Dedifferentiated amniotic fluid mesenchymal stem cell (primary cell): ENCODE data around the gene CHRNA3.
"Not testable (repeated sequence)": the region's sequence is repeated elsewhere in the genome, so short reads cannot be mapped to it uniquely, and the experiment has no call there.

Source experiments
- DNase-seq: peaks from one replicate; pipeline ENCODE4 v3.0.0-alpha.2; 2016; ENCODE audit errors: extremely low spot score

Gene CHRNA3

DNA sequence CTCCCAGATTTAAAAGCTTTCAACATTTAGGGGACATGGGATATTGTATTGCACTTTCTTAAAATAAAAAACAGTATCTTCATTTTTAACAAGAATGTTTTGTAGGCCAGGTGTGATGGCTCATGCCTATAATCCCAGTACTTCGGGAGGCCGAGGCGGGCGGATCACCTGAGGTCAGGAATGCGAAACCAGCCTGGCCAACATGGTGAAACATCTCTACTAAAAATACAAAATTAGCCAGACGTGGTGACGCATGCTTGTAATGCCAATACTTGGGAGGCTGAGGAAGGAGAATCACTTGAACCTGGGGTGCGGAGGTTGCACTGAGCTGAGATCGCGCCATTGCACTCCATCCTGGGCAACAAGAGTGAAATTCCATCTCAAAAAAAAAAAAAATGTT, 60.6 kb downstream of the CHRNA3 start:
- DNase-seq, result not testable (repeated sequence)

- DNase-seq, result no peak
Measured at GRCh38 chr15:78552597-78552996, 68.2 kb downstream of the CHRNA3 start.

DNA sequence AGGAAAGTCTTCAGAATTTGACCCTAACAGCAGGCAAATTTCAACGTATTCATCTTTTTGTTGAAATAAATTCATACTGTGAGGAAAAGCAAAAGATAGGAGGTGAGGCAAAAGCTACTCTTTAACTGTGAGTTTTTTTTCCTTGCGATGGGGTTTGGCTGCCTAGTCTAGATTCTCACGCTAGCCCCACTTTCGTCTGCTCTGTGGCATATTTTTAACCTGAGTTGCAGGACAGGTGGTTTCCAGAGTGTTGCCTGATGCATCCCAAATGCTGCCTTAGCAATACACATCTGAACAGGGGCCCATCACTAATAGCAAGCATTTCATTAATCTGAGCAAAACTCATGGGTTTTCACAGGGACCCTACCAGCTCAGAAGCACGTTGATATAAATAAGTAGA, 68.9 kb downstream of the CHRNA3 start:
- DNase-seq, result no peak

- DNase-seq, result no peak
Measured at GRCh38 chr15:78550815-78551214, 70.0 kb downstream of the CHRNA3 start.

DNA sequence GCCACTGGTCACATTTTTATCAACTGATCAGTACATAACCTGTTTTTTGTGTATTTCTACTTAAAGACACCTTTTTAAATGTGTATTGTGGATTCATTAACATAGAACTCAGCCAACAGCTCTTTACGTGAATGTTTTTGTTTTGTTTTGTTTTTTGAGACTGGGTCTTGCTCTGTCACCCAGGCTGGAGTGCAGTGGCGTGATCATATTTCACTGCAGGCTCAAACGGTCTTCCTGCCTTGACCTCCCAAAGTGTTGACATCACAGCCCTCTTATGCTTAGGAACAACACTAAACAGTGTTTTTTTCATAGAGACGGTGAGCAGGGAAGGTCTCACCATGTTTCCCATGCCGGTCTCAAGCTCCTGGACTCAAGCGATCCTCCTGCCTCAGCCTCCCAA, 70.6 kb downstream of the CHRNA3 start:
- no peak for DNase-seq
